SK-N-SH (cell line): ENCODE data around the gene PROM2. TPM values are rescaled to one million over a fixed set of nuclear protein-coding genes. Genes with fewer than 3 reads are reported as not detected.

Experiments
- CTCF ChIA-PET: fragments of 300-600, 350-600 bp; formaldehyde crosslinking; extraction: SDS; loops from one replicate; lab custom pipeline; 2021; lab: Yijun Ruan, JAX
- POLR2A ChIA-PET: fragments of 350-600 bp; sonication (Branson Sonifier 250); formaldehyde crosslinking; extraction: SDS; loops from one replicate; lab custom pipeline; 2020; ENCODE audit warnings: antibody characterized with exemption, inconsistent platforms; lab: Yijun Ruan, JAX
- DNase-seq: peaks from one replicate; pipeline ENCODE4 v3.0.0; 2012
- H2AFZ ChIP-seq: fragments of 200-600 bp; sonication (generic); 2 replicates; pipeline ENCODE4 v1.8.1; 2016; ENCODE audit warnings: antibody characterized with exemption, mild to moderate bottlenecking, low read depth
- H3F3A ChIP-seq: fragments of 200-600 bp; sonication (generic); replicated peaks from 2 replicates; pipeline ENCODE3; 2016; ENCODE audit warnings: antibody characterized with exemption, mild to moderate bottlenecking; ENCODE audit not compliant: insufficient read depth
- H3K27ac ChIP-seq, 2 experiments: fragments of 200-500 bp in 1 of 2; fragments of 200-600 bp in 1 of 2; sonication (Bioruptor generic) in 1 of 2; sonication (generic), shearing (Covaris generic) in 1 of 2; 2 replicates each; pipeline versions ENCODE4 v1.5.1 to v1.6.1; 2014 to 2016; ENCODE audit warnings: low read depth in 2 of 2, inconsistent platforms in 1 of 2, low read length in 1 of 2, mild to moderate bottlenecking in 1 of 2, mixed read lengths in 1 of 2
- H3K27me3 ChIP-seq: fragments of 200-600 bp; sonication (generic), shearing (Covaris generic); 2 replicates; pipeline ENCODE4 v1.6.1; 2016; ENCODE audit warnings: mixed run types; ENCODE audit not compliant: insufficient read depth
- H3K36me3 ChIP-seq, 2 experiments: fragments of 200-500 bp in 1 of 2; fragments of 200-600 bp in 1 of 2; sonication (Bioruptor generic) in 1 of 2; sonication (generic) in 1 of 2; replicated peaks in 1 of 2; 2 replicates each; pipeline versions ENCODE3 to v1.5.1; 2014 to 2016; ENCODE audit warnings: low read length in 1 of 2, mild to moderate bottlenecking in 1 of 2; ENCODE audit not compliant: insufficient read depth in 2 of 2, control insufficient read depth in 1 of 2
- H3K4me1 ChIP-seq, 2 experiments: fragments of 200-500 bp in 1 of 2; fragments of 200-600 bp in 1 of 2; sonication (Bioruptor generic) in 1 of 2; sonication (generic), shearing (Covaris generic) in 1 of 2; 2 replicates each; pipeline versions ENCODE4 v1.5.1 to v1.6.1; 2014 to 2016; ENCODE audit warnings: low read depth in 1 of 2, low read length in 1 of 2, mixed run types in 1 of 2; ENCODE audit not compliant: insufficient read depth in 2 of 2, control insufficient read depth in 1 of 2
- H3K4me2 ChIP-seq: fragments of 200-600 bp; sonication (generic), shearing (Covaris generic); 2 replicates; pipeline ENCODE4 v1.6.1; 2017; ENCODE audit warnings: mixed run types
- H3K4me3 ChIP-seq, 2 experiments: fragments of 200-500 bp in 1 of 2; fragments of 200-600 bp in 1 of 2; sonication (Bioruptor generic) in 1 of 2; sonication (generic), shearing (Covaris generic) in 1 of 2; 2 replicates each; pipeline versions ENCODE4 v1.5.1 to v1.8.1; 2014 to 2016; ENCODE audit warnings: low read depth in 2 of 2, inconsistent platforms in 1 of 2, low read length in 1 of 2, mild to moderate bottlenecking in 1 of 2, mixed read lengths in 1 of 2, moderate library complexity in 1 of 2
- H3K79me2 ChIP-seq: fragments of 200-600 bp; sonication (generic); 2 replicates; pipeline ENCODE4 v1.8.1; 2017; ENCODE audit warnings: mild to moderate bottlenecking; ENCODE audit not compliant: insufficient read depth
- H3K9ac ChIP-seq: fragments of 200-600 bp; sonication (generic); 2 replicates; pipeline ENCODE4 v1.6.1; 2017; ENCODE audit warnings: mixed run types
- H3K9me2 ChIP-seq: fragments of 200-600 bp; sonication (generic); 2 replicates; pipeline ENCODE4 v1.6.1; 2017; ENCODE audit warnings: mixed run types
- H3K9me3 ChIP-seq: fragments of 200-600 bp; sonication (generic); 2 replicates; pipeline ENCODE4 v1.6.1; 2017; ENCODE audit warnings: mixed run types, mild to moderate bottlenecking, moderate library complexity
- H4K20me1 ChIP-seq: fragments of 200-600 bp; sonication (generic); 2 replicates; pipeline ENCODE4 v1.6.1; 2017; ENCODE audit warnings: mild to moderate bottlenecking, mixed run types; ENCODE audit not compliant: insufficient read depth
- CTCF ChIP-seq: fragments of 200-600 bp; sonication (generic); IDR thresholded peaks from 2 replicates; pipeline ENCODE4 v1.6.1; 2017; ENCODE audit warnings: antibody characterized with exemption, mild to moderate bottlenecking, moderate library complexity
- EP300 ChIP-seq, 2 experiments: IDR thresholded peaks; 2 replicates each; pipeline versions ENCODE4 v1.4.0 to v1.6.1; 2012; ENCODE audit warnings: borderline replicate concordance in 1 of 2, low read depth in 1 of 2, low read length in 1 of 2
- EZH2phosphoT487 ChIP-seq: fragments of 200-600 bp; sonication (generic); IDR thresholded peaks from 2 replicates; pipeline ENCODE4 v1.6.1; 2017; ENCODE audit warnings: low read depth, mixed run types, mild to moderate bottlenecking, antibody characterized with exemption, moderate library complexity, borderline replicate concordance
- FOSL2 ChIP-seq: IDR thresholded peaks from 2 replicates; pipeline ENCODE4 v1.4.0; 2012; ENCODE audit warnings: low read depth, mild to moderate bottlenecking, moderate library complexity, borderline replicate concordance
- FOXJ3 ChIP-seq: sonication (generic); formaldehyde crosslinking; IDR thresholded peaks from 2 replicates; pipeline ENCODE4 v1.5.1; 2020; ENCODE audit warnings: mild to moderate bottlenecking, missing genetic modification reagents
- GATA2 ChIP-seq: sonication (generic); formaldehyde crosslinking; IDR thresholded peaks from 2 replicates; pipeline ENCODE4 v1.5.0; 2020; ENCODE audit warnings: mild to moderate bottlenecking, missing genetic modification reagents
- IRF3 ChIP-seq: fragments of 150-350 bp; IDR thresholded peaks from 2 replicates; pipeline ENCODE4 v1.6.1; 2016; ENCODE audit warnings: mild to moderate bottlenecking, low read depth, low read length
- MEF2A ChIP-seq: IDR thresholded peaks from 2 replicates; pipeline ENCODE4 v1.4.0; 2012; ENCODE audit warnings: low read depth, borderline replicate concordance
- MXI1 ChIP-seq: IDR thresholded peaks from 2 replicates; pipeline ENCODE4 v1.6.1; 2012; ENCODE audit warnings: mild to moderate bottlenecking, low read depth, low read length, improper control_type of control experiment
- POLR2AphosphoS5 ChIP-seq: IDR thresholded peaks from 2 replicates; pipeline ENCODE4 v1.6.1; 2012; ENCODE audit warnings: low read depth, low read length
- RCOR1 ChIP-seq: fragments of 150-350 bp; IDR thresholded peaks from 2 replicates; pipeline ENCODE4 v1.6.1; 2017; ENCODE audit warnings: antibody characterized with exemption, low read length
- SIN3A ChIP-seq: IDR thresholded peaks from 2 replicates; pipeline ENCODE4 v1.6.1; 2012; ENCODE audit warnings: low read depth, mild to moderate bottlenecking, low read length, moderate library complexity, borderline replicate concordance
- SMC3 ChIP-seq: IDR thresholded peaks from 2 replicates; pipeline ENCODE4 v1.6.1; 2012; ENCODE audit warnings: low read depth, low read length, improper control_type of control experiment
- TAF1 ChIP-seq: IDR thresholded peaks from 2 replicates; pipeline ENCODE4 v1.6.1; 2012; ENCODE audit warnings: low read depth, mild to moderate bottlenecking, low read length, moderate library complexity, borderline replicate concordance
- TEAD4 ChIP-seq: IDR thresholded peaks from 2 replicates; pipeline ENCODE4 v1.4.0; 2012; ENCODE audit warnings: mild to moderate bottlenecking, borderline replicate concordance; ENCODE audit not compliant: insufficient read depth
- YY1 ChIP-seq: IDR thresholded peaks from 2 replicates; pipeline ENCODE4 v1.4.0; 2012; ENCODE audit warnings: low read depth, mild to moderate bottlenecking
- WGBS: methylation state at CpG from one replicate; pipeline ENCODE4 v1.1.6; 2017; ENCODE audit warnings: low lambda C conversion rate; 5-methylcytosine and 5-hydroxymethylcytosine counted together
- polyA plus RNA-seq, 3 experiments: library from polyadenylated mRNA; depleted of rRNA; stranded (reverse); fragments of >200 nt; gene quantifications; 2 replicates each; pipeline ENCODE4 v1.2.3, GENCODE V29; 2012
- TF ChIP-seq, protein P1 (sequence below): IDR thresholded peaks from 2 replicates; pipeline ENCODE4 v1.4.0; 2012; ENCODE audit warnings: low read depth, borderline replicate concordance

Gene PROM2
- polyA plus RNA-seq, 1 of the 3 experiments (the other 2 are of a cell fraction) = 0.38 TPM

DNA sequence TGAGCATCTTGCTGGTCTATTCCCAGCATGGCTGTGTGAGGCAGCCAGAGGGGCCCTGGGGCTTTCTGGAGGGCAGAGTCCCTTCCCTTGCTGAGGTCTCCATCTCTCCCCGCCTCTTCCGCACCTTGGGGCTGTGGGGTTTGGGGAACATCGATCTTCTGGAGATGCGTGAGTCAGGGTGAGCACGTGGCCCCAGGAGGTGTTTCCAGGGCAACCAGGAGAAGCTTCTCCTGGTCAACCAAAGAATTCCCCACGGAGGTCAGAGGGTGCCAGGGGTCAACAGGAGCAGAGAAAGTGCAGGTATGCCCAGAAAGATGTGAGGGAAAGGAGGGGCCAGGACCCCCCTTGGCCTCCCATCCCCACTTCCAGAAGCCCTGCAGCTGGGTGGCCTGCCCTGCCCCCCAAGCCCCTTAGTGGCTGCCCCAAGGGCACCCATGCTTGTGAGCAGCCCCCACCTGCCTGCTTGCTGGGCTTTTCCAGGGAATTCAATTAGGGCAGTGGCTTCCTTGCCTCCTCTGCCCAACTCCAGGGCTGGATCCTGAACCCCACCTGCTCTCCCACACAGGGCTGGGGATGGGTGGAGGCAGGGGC lies 2.8 kb upstream of the PROM2 start:
- POLR2A ChIA-PET = no interaction called here
- no peak overlapping the region for H3K27ac ChIP-seq
- no peaks in the 10 kb centered on the region for H3K79me2 ChIP-seq
- CTCF ChIA-PET = no interaction called here
- no peak overlapping the region for H3K9ac ChIP-seq
- H3F3A ChIP-seq = no peaks in the 10 kb centered on the region
- no peaks in the 10 kb centered on the region for H3K9me3 ChIP-seq
- H4K20me1 ChIP-seq = no peaks in the 10 kb centered on the region
- H3K36me3 ChIP-seq = no peaks in the 10 kb centered on the region
- H3K4me1 ChIP-seq = no peaks in the 10 kb centered on the region
- no peaks in the 10 kb centered on the region for H3K27me3 ChIP-seq
- no peak overlapping the region for H2AFZ ChIP-seq
- H3K9me2 ChIP-seq = no peaks in the 10 kb centered on the region
- TF ChIP-seq IRF3 (no peak), SIN3A (no peak), MXI1 (no peak), EZH2phosphoT487 (no peak), FOSL2 (no peak), FOXJ3 (CRISPR knock-in tag) (no peak), YY1 (no peak), TAF1 (no peak), TEAD4 (no peak), SMC3 (no peak), RCOR1 (no peak), CTCF (no peak), GATA2 (no peak), EP300 (IDR thresholded peaks at IDR 0.05; ENCODE audit: borderline replicate concordance in 1 of 2, low read depth in 1 of 2, low read length in 1 of 2) (no peak), MEF2A (no peak), POLR2AphosphoS5 (no peak)
- TF ChIP-seq, protein P1, sequence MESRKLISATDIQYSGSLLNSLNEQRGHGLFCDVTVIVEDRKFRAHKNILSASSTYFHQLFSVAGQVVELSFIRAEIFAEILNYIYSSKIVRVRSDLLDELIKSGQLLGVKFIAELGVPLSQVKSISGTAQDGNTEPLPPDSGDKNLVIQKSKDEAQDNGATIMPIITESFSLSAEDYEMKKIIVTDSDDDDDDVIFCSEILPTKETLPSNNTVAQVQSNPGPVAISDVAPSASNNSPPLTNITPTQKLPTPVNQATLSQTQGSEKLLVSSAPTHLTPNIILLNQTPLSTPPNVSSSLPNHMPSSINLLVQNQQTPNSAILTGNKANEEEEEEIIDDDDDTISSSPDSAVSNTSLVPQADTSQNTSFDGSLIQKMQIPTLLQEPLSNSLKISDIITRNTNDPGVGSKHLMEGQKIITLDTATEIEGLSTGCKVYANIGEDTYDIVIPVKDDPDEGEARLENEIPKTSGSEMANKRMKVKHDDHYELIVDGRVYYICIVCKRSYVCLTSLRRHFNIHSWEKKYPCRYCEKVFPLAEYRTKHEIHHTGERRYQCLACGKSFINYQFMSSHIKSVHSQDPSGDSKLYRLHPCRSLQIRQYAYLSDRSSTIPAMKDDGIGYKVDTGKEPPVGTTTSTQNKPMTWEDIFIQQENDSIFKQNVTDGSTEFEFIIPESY = no peak
- H3K4me2 ChIP-seq = no peak overlapping the region
- WGBS = 57% methylated on average over 6 of the region's 6 CpGs
- H3K4me3 ChIP-seq = no peak overlapping the region
- DNase-seq = no peak
